ENCODE measurements around the gene COL5A2. TPM values are rescaled to one million over a fixed set of nuclear protein-coding genes. Genes with fewer than 3 reads are reported as not detected.

COL5A2 gene
- total RNA-seq, 1 donor from 2014 or later = 23.7 TPM

DNA sequence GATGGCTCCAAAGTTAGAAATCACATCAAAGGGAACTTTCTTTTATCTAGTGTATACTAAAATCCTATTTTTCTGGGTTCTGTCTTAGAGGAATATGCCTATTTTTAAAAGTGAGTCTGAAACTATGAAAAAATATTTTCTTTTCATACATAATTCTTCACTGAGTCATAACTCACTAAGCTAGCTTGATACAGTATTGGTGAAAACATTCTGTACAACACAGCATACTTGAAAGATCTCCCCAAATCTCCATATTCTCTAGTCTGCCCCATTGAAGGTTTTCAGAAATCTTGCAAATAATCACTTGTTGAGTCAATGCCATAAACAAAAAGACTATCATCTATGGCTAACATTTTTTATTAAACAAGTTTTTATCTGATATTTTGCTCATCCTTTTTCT lies 160.9 kb downstream of the COL5A2 start:
- Mint-ChIP-seq H3K27me3 (ENCODE audit: unreplicated experiment) (no peaks in the 10 kb centered on the region), H3K36me3 (ENCODE audit: unreplicated experiment) (no peaks in the 10 kb centered on the region), H3K27ac (ENCODE audit: unreplicated experiment) (no peak overlapping the region), H3K4me1 (ENCODE audit: low read depth, unreplicated experiment) (no peaks in the 10 kb centered on the region), H3K9me3 (ENCODE audit: unreplicated experiment) (peaks cover 3% of the 10 kb centered on the region), H3K4me3 (ENCODE audit: unreplicated experiment) (no peak overlapping the region)
- TF ChIP-seq, protein P1, sequence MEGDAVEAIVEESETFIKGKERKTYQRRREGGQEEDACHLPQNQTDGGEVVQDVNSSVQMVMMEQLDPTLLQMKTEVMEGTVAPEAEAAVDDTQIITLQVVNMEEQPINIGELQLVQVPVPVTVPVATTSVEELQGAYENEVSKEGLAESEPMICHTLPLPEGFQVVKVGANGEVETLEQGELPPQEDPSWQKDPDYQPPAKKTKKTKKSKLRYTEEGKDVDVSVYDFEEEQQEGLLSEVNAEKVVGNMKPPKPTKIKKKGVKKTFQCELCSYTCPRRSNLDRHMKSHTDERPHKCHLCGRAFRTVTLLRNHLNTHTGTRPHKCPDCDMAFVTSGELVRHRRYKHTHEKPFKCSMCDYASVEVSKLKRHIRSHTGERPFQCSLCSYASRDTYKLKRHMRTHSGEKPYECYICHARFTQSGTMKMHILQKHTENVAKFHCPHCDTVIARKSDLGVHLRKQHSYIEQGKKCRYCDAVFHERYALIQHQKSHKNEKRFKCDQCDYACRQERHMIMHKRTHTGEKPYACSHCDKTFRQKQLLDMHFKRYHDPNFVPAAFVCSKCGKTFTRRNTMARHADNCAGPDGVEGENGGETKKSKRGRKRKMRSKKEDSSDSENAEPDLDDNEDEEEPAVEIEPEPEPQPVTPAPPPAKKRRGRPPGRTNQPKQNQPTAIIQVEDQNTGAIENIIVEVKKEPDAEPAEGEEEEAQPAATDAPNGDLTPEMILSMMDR (IDR thresholded peaks at IDR 0.05; ENCODE audit: partially characterized antibody, unreplicated experiment) = no peak
- no peak for DNase-seq

DNA sequence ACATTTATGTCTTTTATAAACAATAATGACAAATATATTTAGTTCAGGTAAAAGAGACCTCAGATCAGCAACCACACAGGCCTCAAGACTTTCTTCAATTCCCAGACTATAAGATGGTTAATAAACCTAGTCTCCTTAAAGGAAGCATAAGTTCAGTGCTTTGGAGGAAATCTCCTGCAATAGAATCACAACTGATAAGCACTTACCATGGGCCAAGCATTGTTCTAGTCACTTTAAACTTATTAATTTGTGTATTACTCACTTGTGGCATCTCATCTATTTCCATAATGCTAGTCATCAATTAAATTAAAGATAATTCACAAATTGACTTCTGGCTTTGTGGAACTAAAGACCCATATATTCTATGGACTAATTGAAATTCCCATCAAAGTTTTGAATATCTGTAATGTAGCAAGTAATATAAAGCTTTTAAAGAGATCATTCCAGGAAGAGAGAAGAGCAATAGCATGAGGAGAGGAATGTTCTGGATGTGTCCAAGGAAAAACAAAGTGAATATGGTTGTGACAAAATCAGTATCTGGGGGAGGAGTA lies 163.2 kb downstream of the COL5A2 start:
- Mint-ChIP-seq H3K9me3 (ENCODE audit: unreplicated experiment) (peaks cover 3% of the 10 kb centered on the region), H3K36me3 (ENCODE audit: unreplicated experiment) (no peaks in the 10 kb centered on the region), H3K27ac (ENCODE audit: unreplicated experiment) (no peak overlapping the region), H3K4me1 (ENCODE audit: low read depth, unreplicated experiment) (no peaks in the 10 kb centered on the region), H3K4me3 (ENCODE audit: unreplicated experiment) (no peak overlapping the region), H3K27me3 (ENCODE audit: unreplicated experiment) (no peaks in the 10 kb centered on the region)
- DNase-seq = no peak
- TF ChIP-seq, protein P1 (IDR thresholded peaks at IDR 0.05; ENCODE audit: partially characterized antibody, unreplicated experiment) = no peak

DNA sequence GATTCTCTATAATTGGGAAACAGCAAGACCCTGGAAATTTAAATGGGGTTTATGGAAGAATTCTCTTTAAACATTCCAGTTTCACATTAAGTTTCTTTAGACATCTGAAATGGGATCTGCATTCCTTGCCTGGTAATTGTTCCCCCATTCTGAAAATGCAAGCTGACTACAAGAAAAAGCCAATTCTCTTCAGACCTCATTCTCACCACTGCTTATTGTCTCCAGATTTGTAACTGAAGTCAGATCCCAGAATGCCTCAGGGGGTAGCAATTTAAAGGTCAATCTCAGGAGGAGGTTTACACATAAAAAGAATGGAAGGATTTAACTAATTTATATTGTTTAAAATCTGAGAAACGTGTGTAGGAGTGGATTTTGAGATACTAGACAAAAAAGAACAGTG lies 164.2 kb downstream of the COL5A2 start:
- H3K9me3 Mint-ChIP-seq (ENCODE audit: unreplicated experiment) = peaks cover 3% of the 10 kb centered on the region
- no peak for DNase-seq
- H3K36me3 Mint-ChIP-seq (ENCODE audit: unreplicated experiment) = no peaks in the 10 kb centered on the region
- H3K27me3 Mint-ChIP-seq (ENCODE audit: unreplicated experiment) = no peaks in the 10 kb centered on the region
- H3K4me3 Mint-ChIP-seq (ENCODE audit: unreplicated experiment) = no peak overlapping the region
- no peaks in the 10 kb centered on the region for H3K4me1 Mint-ChIP-seq (ENCODE audit: low read depth, unreplicated experiment)
- TF ChIP-seq, protein P1 (IDR thresholded peaks at IDR 0.05; ENCODE audit: partially characterized antibody, unreplicated experiment) = no peak
- no peak overlapping the region for H3K27ac Mint-ChIP-seq (ENCODE audit: unreplicated experiment)

DNA sequence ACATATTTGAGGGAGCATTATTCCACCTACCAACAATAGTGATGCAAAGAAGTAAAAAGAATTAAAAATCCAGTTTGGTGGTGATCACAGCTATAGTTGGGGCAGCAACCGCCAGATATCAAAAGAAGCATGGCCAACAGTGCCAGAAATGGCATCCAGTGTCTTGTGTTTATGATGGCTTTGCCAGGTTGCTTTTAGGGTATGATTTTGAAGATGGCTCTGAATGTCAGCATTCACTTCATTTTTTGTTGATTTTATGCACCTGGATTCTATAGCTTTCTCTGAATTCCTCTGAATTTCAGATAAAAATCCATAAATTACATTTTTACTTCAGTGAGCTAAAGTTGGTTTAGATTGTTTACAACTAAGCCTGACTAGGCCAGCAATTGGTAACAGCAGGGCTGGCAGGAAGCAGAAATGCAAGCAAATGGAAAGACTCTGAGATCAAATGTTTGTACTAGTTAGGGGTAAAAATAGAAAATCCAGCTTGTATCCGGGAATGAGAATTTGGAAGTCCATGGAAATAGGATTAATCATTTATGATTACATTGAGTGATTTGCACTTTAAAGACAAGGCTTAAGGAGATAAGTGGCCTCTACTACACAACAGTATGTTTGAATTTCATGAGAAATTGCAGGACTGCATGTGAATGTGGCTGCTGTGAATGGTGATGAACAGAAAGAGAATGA lies 165.0 kb downstream of the COL5A2 start:
- TF ChIP-seq, protein P1 (IDR thresholded peaks at IDR 0.05; ENCODE audit: partially characterized antibody, unreplicated experiment) = no peak
- Mint-ChIP-seq H3K4me1 (ENCODE audit: low read depth, unreplicated experiment) (no peaks in the 10 kb centered on the region), H3K4me3 (ENCODE audit: unreplicated experiment) (no peak overlapping the region), H3K36me3 (ENCODE audit: unreplicated experiment) (no peaks in the 10 kb centered on the region), H3K9me3 (ENCODE audit: unreplicated experiment) (peaks cover 3% of the 10 kb centered on the region), H3K27me3 (ENCODE audit: unreplicated experiment) (no peaks in the 10 kb centered on the region), H3K27ac (ENCODE audit: unreplicated experiment) (no peak overlapping the region)
- no peak for DNase-seq

DNA sequence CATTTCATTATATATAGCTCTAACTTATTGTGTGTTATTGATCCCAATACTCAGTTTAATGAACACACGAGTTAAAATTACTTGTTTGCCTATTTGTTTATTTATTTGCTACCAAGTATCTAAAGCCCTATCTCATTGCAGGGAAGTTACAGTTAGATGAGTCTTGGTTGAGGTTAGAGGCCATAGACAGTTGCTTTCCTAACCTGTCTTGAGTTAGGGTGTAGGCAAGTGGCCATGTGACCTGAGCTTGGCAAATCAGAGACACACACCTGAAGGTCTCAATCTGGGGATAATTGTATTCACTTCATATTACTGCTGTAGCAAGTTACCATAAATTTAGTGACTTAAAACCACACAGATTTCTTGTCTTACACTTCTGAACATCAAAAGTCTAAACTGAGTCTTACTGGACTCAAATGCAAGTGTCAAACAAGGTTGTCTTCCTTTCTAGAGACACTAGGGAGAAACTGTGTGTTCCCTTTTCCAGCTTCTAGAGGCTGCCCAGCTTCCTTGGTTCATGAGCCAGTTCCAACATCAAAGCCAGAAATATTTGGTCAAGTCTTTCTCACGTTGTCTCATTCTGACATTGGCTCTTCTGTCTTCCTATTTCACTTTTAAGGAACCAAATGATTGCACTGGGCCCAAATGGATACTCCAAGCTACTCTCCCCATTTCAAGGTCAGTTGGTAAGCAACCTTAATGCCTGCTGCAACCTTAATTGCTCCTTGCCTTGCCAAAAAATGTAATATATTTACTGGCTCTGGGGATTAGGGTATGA lies 165.7 kb downstream of the COL5A2 start:
- DNase-seq = no peak
- Mint-ChIP-seq H3K36me3 (ENCODE audit: unreplicated experiment) (no peaks in the 10 kb centered on the region), H3K9me3 (ENCODE audit: unreplicated experiment) (peaks cover 3% of the 10 kb centered on the region), H3K4me1 (ENCODE audit: low read depth, unreplicated experiment) (no peaks in the 10 kb centered on the region), H3K27ac (ENCODE audit: unreplicated experiment) (no peak overlapping the region), H3K27me3 (ENCODE audit: unreplicated experiment) (no peaks in the 10 kb centered on the region), H3K4me3 (ENCODE audit: unreplicated experiment) (no peak overlapping the region)
- TF ChIP-seq, protein P1 (IDR thresholded peaks at IDR 0.05; ENCODE audit: partially characterized antibody, unreplicated experiment) = no peak
